ENCODE measurements around the gene KLHL3. TPM values are rescaled to one million over a fixed set of nuclear protein-coding genes. Genes with fewer than 3 reads are reported as not detected.

Gene KLHL3
- total RNA-seq, 4 donors from 2014 or later, result 0.75 to 4.4 (median 2.6) TPM

DNA sequence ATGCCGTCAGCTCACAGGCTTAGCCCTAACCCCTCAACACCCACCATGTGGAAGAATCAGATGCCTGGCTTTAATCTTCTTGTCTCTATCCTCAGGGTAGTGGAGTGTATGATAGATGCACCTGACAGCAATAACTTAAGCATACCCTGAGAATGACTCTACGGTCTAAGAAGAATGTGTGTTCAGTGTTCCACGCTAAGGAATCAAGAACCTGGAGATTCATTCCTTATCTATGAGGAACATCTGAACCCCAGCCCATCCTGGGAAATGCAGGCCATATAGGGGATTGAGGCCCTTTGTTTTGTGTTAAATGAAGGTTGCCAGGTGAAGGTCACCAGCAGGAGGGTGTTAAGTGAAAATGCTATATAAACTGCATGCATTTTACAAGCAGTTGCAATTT is 63.0 kb downstream of the KLHL3 start:
- H3K27me3 ChIP-seq, result no peaks in the 10 kb centered on the region
- DNase-seq, result no peak
- no peak overlapping the region for H3K27ac ChIP-seq
- H3K4me1 ChIP-seq, result no peaks in the 10 kb centered on the region
- 59% methylated on average over 3 of the region's 3 CpGs; no CpG with 5 or more reads in 1 of the 2 donors for WGBS, 2 donors (ENCODE audit: low coverage in 1 of 2)
- intact Hi-C loops (cut with DNase I; ENCODE audit: low total_unique reads) (no loop called here), in situ Hi-C loops (cut with MboI; ENCODE audit: low pct_ligation_motif_present in 1 of 4, low pct_unique_long_range_greater_than_20kb in 1 of 4, low sequenced_read_pairs in 3 of 4) (no loop called here)
- no peak for TF ChIP-seq EP300 (IDR thresholded peaks at IDR 0.05; ENCODE audit: low read depth)
- TF ChIP-seq, protein P1, sequence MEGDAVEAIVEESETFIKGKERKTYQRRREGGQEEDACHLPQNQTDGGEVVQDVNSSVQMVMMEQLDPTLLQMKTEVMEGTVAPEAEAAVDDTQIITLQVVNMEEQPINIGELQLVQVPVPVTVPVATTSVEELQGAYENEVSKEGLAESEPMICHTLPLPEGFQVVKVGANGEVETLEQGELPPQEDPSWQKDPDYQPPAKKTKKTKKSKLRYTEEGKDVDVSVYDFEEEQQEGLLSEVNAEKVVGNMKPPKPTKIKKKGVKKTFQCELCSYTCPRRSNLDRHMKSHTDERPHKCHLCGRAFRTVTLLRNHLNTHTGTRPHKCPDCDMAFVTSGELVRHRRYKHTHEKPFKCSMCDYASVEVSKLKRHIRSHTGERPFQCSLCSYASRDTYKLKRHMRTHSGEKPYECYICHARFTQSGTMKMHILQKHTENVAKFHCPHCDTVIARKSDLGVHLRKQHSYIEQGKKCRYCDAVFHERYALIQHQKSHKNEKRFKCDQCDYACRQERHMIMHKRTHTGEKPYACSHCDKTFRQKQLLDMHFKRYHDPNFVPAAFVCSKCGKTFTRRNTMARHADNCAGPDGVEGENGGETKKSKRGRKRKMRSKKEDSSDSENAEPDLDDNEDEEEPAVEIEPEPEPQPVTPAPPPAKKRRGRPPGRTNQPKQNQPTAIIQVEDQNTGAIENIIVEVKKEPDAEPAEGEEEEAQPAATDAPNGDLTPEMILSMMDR (IDR thresholded peaks at IDR 0.05), result no peak
- no peak for TF ChIP-seq POLR2AphosphoS5 (IDR thresholded peaks at IDR 0.05)
- no peak for TF ChIP-seq POLR2A (IDR thresholded peaks at IDR 0.05)
- no peaks in the 10 kb centered on the region for H3K36me3 ChIP-seq
- no peak overlapping the region for H3K4me3 ChIP-seq
- no peaks in the 10 kb centered on the region for H3K9me3 ChIP-seq

DNA sequence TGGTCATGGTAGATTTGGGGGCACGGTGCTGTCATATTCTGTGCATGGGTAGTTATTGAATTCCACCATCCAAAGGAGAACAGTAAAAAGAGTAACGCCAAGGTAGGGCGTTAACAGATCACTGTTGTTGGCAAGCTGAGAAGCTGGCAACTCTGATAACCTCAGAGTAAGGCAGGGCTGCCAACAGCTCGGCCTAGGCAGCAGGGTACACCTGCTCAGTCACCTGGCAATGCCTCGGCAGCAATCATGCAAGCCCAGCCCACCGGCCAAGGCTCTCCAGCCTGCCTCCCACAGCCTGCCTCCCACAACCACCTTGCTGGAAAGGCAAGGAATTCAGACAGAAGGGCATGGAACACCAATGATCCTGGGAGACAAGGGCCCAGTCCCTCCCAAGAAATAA is 63.9 kb downstream of the KLHL3 start:
- Histone ChIP-seq H3K4me3 (no peak overlapping the region), H3K36me3 (no peaks in the 10 kb centered on the region), H3K4me1 (no peaks in the 10 kb centered on the region), H3K27ac (no peak overlapping the region), H3K9me3 (no peaks in the 10 kb centered on the region), H3K27me3 (no peaks in the 10 kb centered on the region)
- intact Hi-C loops (cut with DNase I; ENCODE audit: low total_unique reads) (no loop called here), in situ Hi-C loops (cut with MboI; ENCODE audit: low pct_ligation_motif_present in 1 of 4, low pct_unique_long_range_greater_than_20kb in 1 of 4, low sequenced_read_pairs in 3 of 4) (no loop called here)
- peak; percentile 10 for DNase-seq
- WGBS, 2 donors (ENCODE audit: low coverage in 1 of 2), result 62 to 72% methylated on average over 4 to 6 of the region's 6 CpGs
- TF ChIP-seq, protein P1 (IDR thresholded peaks at IDR 0.05), result no peak
- no peak for TF ChIP-seq POLR2AphosphoS5 (IDR thresholded peaks at IDR 0.05)
- TF ChIP-seq POLR2A (IDR thresholded peaks at IDR 0.05), result no peak
- no peak for TF ChIP-seq EP300 (IDR thresholded peaks at IDR 0.05; ENCODE audit: low read depth)

DNA sequence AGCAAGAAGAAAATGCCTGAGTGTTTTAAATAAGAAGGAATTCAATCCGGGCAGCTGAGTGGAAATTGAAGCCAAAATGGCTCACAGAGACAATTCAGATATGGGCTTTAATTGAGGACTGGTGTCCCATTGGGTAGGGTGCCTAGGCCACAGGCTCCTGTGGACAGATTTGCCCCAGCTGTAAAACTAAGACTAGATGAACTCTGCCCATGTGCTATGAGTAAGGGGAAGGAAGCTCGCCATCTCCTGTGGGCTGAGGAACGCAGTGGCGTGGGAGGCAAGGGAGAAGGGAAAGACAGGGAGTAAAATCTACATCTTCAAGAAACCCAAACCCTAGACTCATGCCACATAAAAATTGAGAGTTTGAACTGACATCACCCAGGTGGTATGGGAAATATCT is 66.1 kb downstream of the KLHL3 start:
- in situ Hi-C loops (cut with MboI; ENCODE audit: low pct_ligation_motif_present in 1 of 4, low pct_unique_long_range_greater_than_20kb in 1 of 4, low sequenced_read_pairs in 3 of 4), result loop anchor here in 1 of 4 donors (10.0 kb wide), 1 partner anchor 75 kb away; no protein-coding TSS in a partner anchor
- no peak for DNase-seq
- WGBS, 2 donors (ENCODE audit: low coverage in 1 of 2), result 96 to 98% methylated on average over 4 of the region's 4 CpGs
- intact Hi-C loops (cut with DNase I; ENCODE audit: low total_unique reads), result no loop called here
- Histone ChIP-seq H3K4me1 (no peaks in the 10 kb centered on the region), H3K27ac (no peak overlapping the region), H3K4me3 (no peak overlapping the region), H3K27me3 (no peaks in the 10 kb centered on the region), H3K9me3 (no peaks in the 10 kb centered on the region), H3K36me3 (no peaks in the 10 kb centered on the region)
- TF ChIP-seq POLR2AphosphoS5 (IDR thresholded peaks at IDR 0.05) (no peak), EP300 (IDR thresholded peaks at IDR 0.05; ENCODE audit: low read depth) (no peak), POLR2A (IDR thresholded peaks at IDR 0.05) (no peak)
- TF ChIP-seq, protein P1 (IDR thresholded peaks at IDR 0.05), result no peak

DNA sequence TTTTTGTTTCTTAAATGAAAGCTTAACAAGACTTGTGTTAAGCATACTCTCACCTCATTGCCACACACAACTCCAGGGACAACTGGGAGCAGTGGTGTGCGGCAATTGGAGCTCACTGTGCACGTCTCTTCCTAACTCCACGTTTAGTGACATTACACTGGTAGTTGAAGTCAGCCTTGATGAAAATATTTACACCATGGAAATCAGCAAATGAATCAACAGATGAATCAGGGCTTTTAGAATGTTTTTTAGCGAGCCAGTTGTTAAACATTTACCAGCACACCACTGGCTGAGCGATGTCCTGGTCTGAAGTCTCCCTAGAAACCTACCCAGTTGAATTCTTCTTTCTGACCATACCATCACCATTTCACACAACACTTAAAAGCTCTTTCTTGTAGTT is 67.3 kb downstream of the KLHL3 start:
- H3K4me3 ChIP-seq, result no peak overlapping the region
- H3K9me3 ChIP-seq, result no peaks in the 10 kb centered on the region
- 78 to 80% methylated on average over 2 to 5 of the region's 5 CpGs for WGBS, 2 donors (ENCODE audit: low coverage in 1 of 2)
- in situ Hi-C loops (cut with MboI; ENCODE audit: low pct_ligation_motif_present in 1 of 4, low pct_unique_long_range_greater_than_20kb in 1 of 4, low sequenced_read_pairs in 3 of 4), result loop anchor here in 1 of 4 donors (10.0 kb wide), 1 partner anchor 76 kb away; no protein-coding TSS in a partner anchor
- H3K36me3 ChIP-seq, result no peaks in the 10 kb centered on the region
- no peak overlapping the region for H3K27ac ChIP-seq
- intact Hi-C loops (cut with DNase I; ENCODE audit: low total_unique reads), result no loop called here
- H3K4me1 ChIP-seq, result no peaks in the 10 kb centered on the region
- H3K27me3 ChIP-seq, result no peaks in the 10 kb centered on the region
- no peak for DNase-seq
- TF ChIP-seq, protein P1 (IDR thresholded peaks at IDR 0.05), result no peak
- TF ChIP-seq EP300 (IDR thresholded peaks at IDR 0.05; ENCODE audit: low read depth), result no peak
- TF ChIP-seq POLR2AphosphoS5 (IDR thresholded peaks at IDR 0.05), result no peak
- no peak for TF ChIP-seq POLR2A (IDR thresholded peaks at IDR 0.05)

All from transverse colon (tissue), 4 donors.